Small intestine (tissue), 7 donors: ENCODE results near the gene ATP6V1A. TPM values are rescaled to one million over a fixed set of nuclear protein-coding genes. Genes with fewer than 3 reads are reported as not detected.
A peak's percentile ranks its signal among the peaks of the same experiment; 100 is the strongest.
"Not testable (repeated sequence)": the region's sequence is repeated elsewhere in the genome, so short reads cannot be mapped to it uniquely, and the experiment has no call there.

Source experiments
- DNase-seq, 2 donors: peaks; one replicate each; pipeline versions ENCODE4 v3.0.0 to v3.0.0-alpha.2; 2013
- FAIRE-seq: peaks from 2 replicates; lab custom pipeline; 2012; peaks lifted over from hg19 to GRCh38; lab: Jason Lieb, UNC
- H3K27ac ChIP-seq, 3 donors: one replicate each; pipeline ENCODE4 v1.5.1; 2013; ENCODE audit warnings: low read length in 2 of 3, mild to moderate bottlenecking in 2 of 3, control low read depth in 1 of 3, inconsistent platforms in 1 of 3, low read depth in 1 of 3, moderate library complexity in 1 of 3
- H3K27me3 ChIP-seq, 3 donors: one replicate each; pipeline ENCODE4 v1.6.1; 2013; ENCODE audit warnings: low read length in 3 of 3, inconsistent platforms in 1 of 3; ENCODE audit not compliant: control insufficient read depth in 3 of 3, insufficient read depth in 3 of 3
- H3K36me3 ChIP-seq, 3 donors: one replicate each; pipeline ENCODE4 v1.6.1; 2013; ENCODE audit warnings: low read length in 3 of 3, inconsistent platforms in 1 of 3, low read depth in 1 of 3, mild to moderate bottlenecking in 1 of 3, moderate library complexity in 1 of 3; ENCODE audit not compliant: control insufficient read depth in 3 of 3, insufficient read depth in 2 of 3
- H3K4me1 ChIP-seq, 3 donors: one replicate each; pipeline ENCODE4 v1.6.1; 2013; ENCODE audit warnings: low read length in 2 of 3, inconsistent platforms in 1 of 3, low read depth in 1 of 3, mild to moderate bottlenecking in 1 of 3, moderate library complexity in 1 of 3; ENCODE audit not compliant: control insufficient read depth in 3 of 3, insufficient read depth in 2 of 3
- H3K4me3 ChIP-seq, 3 donors: one replicate each; pipeline ENCODE4 v1.5.1; 2013; ENCODE audit warnings: low read length in 3 of 3, control low read depth in 1 of 3, inconsistent platforms in 1 of 3, low read depth in 1 of 3, mild to moderate bottlenecking in 1 of 3, moderate library complexity in 1 of 3
- H3K9me3 ChIP-seq, 2 donors: one replicate each; pipeline ENCODE4 v1.6.1; 2013; ENCODE audit warnings: low read depth in 1 of 2, low read length in 1 of 2; ENCODE audit not compliant: control insufficient read depth in 2 of 2, insufficient read depth in 1 of 2
- WGBS, 3 donors: extraction: QIAGEN DNeasy Blood & Tissue Kit; methylation state at CpG; one replicate each; pipeline ENCODE4 v1.1.7; 2013; 5-methylcytosine and 5-hydroxymethylcytosine counted together
- polyA plus RNA-seq, 4 donors: library from polyadenylated mRNA; stranded (reverse) in 3 of 4; unstranded in 1 of 4; fragments of 200-250 nt in 3 of 4; fragments of 120-200 nt in 1 of 4; gene quantifications; one replicate each; pipeline versions ENCODE4 v1.2.1 to v1.2.3, GENCODE V29; 2013
- donor health status: healthy with polysubstance abuse.
- donor health status: control.
- donor health status: control.
- donor health status: Bipolar disorder and iron deficiency.
- donor health status: healthy.

Gene ATP6V1A
- polyA plus RNA-seq, 4 donors, result 13.8 to 47.7 (median 17.6) TPM

GRCh38 chr3:113850391-113850790, 103.6 kb downstream of the ATP6V1A start:
- not testable (repeated sequence) for H3K36me3 ChIP-seq, H3K9me3 ChIP-seq, DNase-seq, H3K27ac ChIP-seq, FAIRE-seq, H3K27me3 ChIP-seq, H3K4me3 ChIP-seq
- 86 to 98% (median 91%) methylated on average over 9 of the region's 9 CpGs for WGBS, 3 donors
- H3K4me1 ChIP-seq, result peaks cover 2 to 17% (median 3%) of the 10 kb centered on the region in 3 donors

GRCh38 chr3:113852506-113852905, 105.7 kb downstream of the ATP6V1A start:
- Histone ChIP-seq H3K27ac (no peak overlapping the region), H3K9me3 (no peaks in the 10 kb centered on the region), H3K4me1 (peaks cover 2 to 17% (median 2%) of the 10 kb centered on the region in 3 donors), H3K27me3 (no peaks in the 10 kb centered on the region), H3K4me3 (no peak overlapping the region), H3K36me3 (no peaks in the 10 kb centered on the region)
- 18 to 60% (median 42%) methylated on average over 3 of the region's 3 CpGs for WGBS, 3 donors
- FAIRE-seq (no peak), DNase-seq (peak; percentile 31 to 54)

Other genes with a start within 250 kb of the ATP6V1A start
- gene SPICE1, start 231.9 kb upstream of the ATP6V1A start, polyA plus RNA-seq, result 10 to 100 TPM in 1 of 4 donors, 1 to 10 TPM in 2, under 1 TPM in 1; 0.89 to 15.1 (median 3.0) TPM
- 10 to 100 TPM in 1 of 4 donors, 1 to 10 TPM in 1, under 1 TPM in 2; 0.45 to 10.5 (median 1.8) TPM for gene SIDT1, start 214.5 kb upstream of the ATP6V1A start, polyA plus RNA-seq
- 10 to 100 TPM in 1 of 4 donors, 1 to 10 TPM in 3; 3.2 to 17.2 (median 7.4) TPM for gene USF3, start 50.4 kb upstream of the ATP6V1A start, polyA plus RNA-seq
- 10 to 100 TPM; 17.0 to 89.6 (median 41.0) TPM for gene NAA50, start 786 bp upstream of the ATP6V1A start, polyA plus RNA-seq
- 10 to 100 TPM in 3 of 4 donors, 1 to 10 TPM in 1; 5.5 to 27.4 (median 22.8) TPM for gene GRAMD1C, start 91.8 kb downstream of the ATP6V1A start, polyA plus RNA-seq
- 1 to 10 TPM; 3.8 to 9.6 (median 6.0) TPM for gene ZDHHC23, start 201.0 kb downstream of the ATP6V1A start, polyA plus RNA-seq